Measurements from ENCODE around the gene PRKCE. TPM values are rescaled to one million over a fixed set of nuclear protein-coding genes. Genes with fewer than 3 reads are reported as not detected.
A peak's percentile ranks its signal among the peaks of the same experiment; 100 is the strongest.
"Not testable (repeated sequence)": the region's sequence is repeated elsewhere in the genome, so short reads cannot be mapped to it uniquely, and the experiment has no call there.

PRKCE gene
- polyA plus RNA-seq, 3 donors: 8.3 to 9.2 (median 8.7) TPM

GRCh38 chr2:45851111-45851510 is 199.6 kb downstream of the PRKCE start:
- DNase-seq (ENCODE audit: low read depth in 3 of 3, low spot score in 2 of 3): no peak

DNA sequence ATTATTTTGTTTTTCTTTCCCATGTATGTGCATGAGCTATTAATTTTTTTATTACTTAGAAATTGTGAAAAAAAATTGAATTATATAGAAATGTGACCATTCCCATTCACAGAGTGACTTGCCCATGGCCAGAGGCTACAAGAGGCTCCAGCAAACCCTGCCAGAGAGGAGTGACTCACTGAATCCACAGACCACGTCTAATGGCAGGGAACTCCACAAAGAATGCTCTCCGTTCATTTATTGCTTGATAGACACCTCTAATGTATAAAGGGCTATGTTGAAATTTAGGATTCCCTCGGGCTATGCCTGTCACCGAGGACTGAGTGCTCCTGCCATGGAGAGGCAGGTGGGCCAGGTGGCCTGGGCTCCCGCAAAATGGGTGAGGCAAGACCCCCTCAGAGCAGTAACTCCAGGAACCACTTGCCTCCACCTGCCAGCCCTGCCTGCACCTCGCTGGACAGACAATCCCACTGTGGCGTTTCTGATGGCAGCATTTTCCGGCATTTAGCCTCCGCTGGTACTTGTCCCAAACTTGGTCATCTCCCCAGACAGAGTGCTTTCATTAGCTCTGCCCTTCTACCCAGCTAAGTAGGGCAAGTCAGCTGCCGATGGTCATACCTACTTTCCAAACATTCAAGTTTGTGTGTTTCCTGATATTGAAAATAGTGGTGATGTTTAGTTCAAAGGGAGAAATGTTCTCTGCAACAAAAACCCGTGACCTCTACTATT is 200.3 kb downstream of the PRKCE start:
- no peak for DNase-seq (ENCODE audit: low read depth in 3 of 3, low spot score in 2 of 3)

GRCh38 chr2:45852450-45853150 is 201.1 kb downstream of the PRKCE start:
- DNase-seq (ENCODE audit: low read depth in 3 of 3, low spot score in 2 of 3): no peak

DNA sequence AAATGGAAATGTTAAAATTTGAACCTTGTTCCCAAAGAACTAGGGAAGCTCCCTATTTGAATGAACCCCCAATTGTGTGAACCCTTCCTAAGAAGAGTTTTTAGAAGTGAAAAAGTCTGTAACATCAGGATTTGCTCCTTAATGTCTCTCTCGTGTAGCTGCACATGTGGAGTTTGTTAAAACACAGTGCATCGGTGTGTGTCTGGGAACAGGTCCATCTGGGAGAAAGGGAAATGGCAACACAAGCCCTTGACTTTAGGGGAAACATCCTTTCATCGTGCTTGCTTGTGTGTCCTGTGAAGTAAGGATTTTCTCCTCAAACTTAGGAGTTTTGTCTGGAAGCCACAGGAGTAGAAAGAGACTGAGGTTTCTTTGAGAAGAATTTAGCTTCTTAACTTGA is 203.9 kb downstream of the PRKCE start:
- DNase-seq (ENCODE audit: low read depth in 3 of 3, low spot score in 2 of 3): no peak

- no peak for DNase-seq (ENCODE audit: low read depth in 3 of 3, low spot score in 2 of 3)
Measured at GRCh38 chr2:45856391-45857274, 205.2 kb downstream of the PRKCE start.

DNA sequence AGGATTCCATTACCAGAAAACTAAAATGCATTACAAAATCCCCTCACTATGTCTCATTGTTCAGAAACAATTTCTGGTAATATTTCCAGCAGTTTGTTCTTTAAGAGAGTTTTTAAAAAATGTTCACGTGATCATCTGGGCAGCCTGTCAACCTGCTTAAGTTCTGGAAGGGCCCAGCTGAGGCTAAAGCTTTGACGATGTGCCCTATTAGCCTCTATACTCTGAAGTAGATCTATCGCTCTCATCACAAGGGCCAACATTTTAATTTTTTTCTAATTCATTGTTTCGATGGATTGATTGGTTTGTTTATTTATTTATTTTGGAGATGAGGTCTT is 205.8 kb downstream of the PRKCE start:
- DNase-seq (ENCODE audit: low read depth in 3 of 3, low spot score in 2 of 3): no peak

GRCh38 chr2:45857867-45858520 is 206.5 kb downstream of the PRKCE start:
- no peak for DNase-seq (ENCODE audit: low read depth in 3 of 3, low spot score in 2 of 3)

GRCh38 chr2:45858872-45859271 is 207.4 kb downstream of the PRKCE start:
- DNase-seq (ENCODE audit: low read depth in 3 of 3, low spot score in 2 of 3): not testable (repeated sequence)

- no peak for DNase-seq (ENCODE audit: low read depth in 3 of 3, low spot score in 2 of 3)
Measured at GRCh38 chr2:45859682-45860081, 208.2 kb downstream of the PRKCE start.

GRCh38 chr2:45860136-45861121 is 209.0 kb downstream of the PRKCE start:
- peak; percentile 52 to 61 (median 57) for DNase-seq (ENCODE audit: low read depth in 3 of 3, low spot score in 2 of 3)

DNA sequence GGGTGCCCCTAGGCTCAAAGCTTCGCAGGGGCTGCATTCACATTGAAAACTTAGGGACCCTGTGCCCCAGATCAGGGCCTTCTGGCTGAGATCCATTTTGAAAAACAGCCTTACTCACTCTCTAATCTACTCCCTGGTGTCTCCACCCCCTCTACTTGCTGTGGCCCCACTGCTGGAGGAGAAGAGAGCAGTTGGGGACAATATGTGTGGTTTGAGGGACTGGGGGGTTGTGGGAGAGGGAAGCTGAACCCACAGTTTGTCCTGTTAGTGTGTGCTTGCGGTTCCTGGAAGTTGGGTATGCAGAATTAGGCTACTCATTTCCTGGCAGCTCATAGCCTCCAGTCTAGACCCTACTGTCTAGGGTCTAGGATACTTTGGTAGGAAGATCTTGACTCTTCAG is 211.4 kb downstream of the PRKCE start:
- DNase-seq (ENCODE audit: low read depth in 3 of 3, low spot score in 2 of 3): no peak

GRCh38 chr2:45864121-45864520 is 212.6 kb downstream of the PRKCE start:
- DNase-seq (ENCODE audit: low read depth in 3 of 3, low spot score in 2 of 3): no peak

- DNase-seq (ENCODE audit: low read depth in 3 of 3, low spot score in 2 of 3): no peak
Measured at GRCh38 chr2:45867349-45867748, 215.9 kb downstream of the PRKCE start.

- DNase-seq (ENCODE audit: low read depth in 3 of 3, low spot score in 2 of 3): no peak
Measured at GRCh38 chr2:45867800-45868199, 216.3 kb downstream of the PRKCE start.

DNA sequence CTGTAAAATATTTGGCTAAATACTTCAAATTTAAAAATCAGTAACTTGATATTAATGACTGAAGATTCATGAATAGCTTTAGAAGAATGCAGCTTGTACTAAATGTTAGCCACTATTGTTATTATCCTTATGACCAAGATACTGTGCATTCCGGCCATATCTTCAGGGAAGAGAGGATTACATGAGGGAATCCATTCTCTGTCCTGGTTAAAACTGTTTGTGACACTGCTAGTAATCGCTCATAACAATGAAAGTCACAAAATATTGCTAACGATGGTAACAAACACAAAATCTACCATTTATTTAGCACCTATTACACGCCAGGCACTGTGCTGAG is 217.7 kb downstream of the PRKCE start:
- DNase-seq (ENCODE audit: low read depth in 3 of 3, low spot score in 2 of 3): no peak

- DNase-seq (ENCODE audit: low read depth in 3 of 3, low spot score in 2 of 3): no peak
Measured at GRCh38 chr2:45871025-45871424, 219.6 kb downstream of the PRKCE start.

DNA sequence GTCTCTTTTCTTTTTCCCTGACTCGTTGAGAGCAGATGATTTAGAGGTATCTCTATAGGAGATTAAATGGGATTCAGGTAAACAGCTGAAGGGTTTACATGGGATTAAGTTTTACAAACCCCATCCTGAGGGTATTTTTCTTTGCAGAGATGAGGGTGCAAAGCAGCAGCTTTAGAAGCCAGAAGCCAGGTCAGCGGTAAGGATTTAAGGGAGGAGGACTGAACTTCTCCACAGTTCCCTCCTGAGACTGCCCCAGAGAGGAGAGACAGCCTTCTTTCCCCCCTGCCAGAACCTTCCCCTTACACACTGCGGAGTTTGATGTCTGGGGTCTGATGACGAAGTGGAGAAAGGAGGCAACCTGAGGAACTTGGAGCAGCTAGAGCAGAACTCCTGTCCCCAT is 220.1 kb downstream of the PRKCE start:
- no peak for DNase-seq (ENCODE audit: low read depth in 3 of 3, low spot score in 2 of 3)

GRCh38 chr2:45872211-45872610 is 220.7 kb downstream of the PRKCE start:
- DNase-seq (ENCODE audit: low read depth in 3 of 3, low spot score in 2 of 3): no peak

GRCh38 chr2:45874344-45874743 is 222.9 kb downstream of the PRKCE start:
- no peak for DNase-seq (ENCODE audit: low read depth in 3 of 3, low spot score in 2 of 3)

DNA sequence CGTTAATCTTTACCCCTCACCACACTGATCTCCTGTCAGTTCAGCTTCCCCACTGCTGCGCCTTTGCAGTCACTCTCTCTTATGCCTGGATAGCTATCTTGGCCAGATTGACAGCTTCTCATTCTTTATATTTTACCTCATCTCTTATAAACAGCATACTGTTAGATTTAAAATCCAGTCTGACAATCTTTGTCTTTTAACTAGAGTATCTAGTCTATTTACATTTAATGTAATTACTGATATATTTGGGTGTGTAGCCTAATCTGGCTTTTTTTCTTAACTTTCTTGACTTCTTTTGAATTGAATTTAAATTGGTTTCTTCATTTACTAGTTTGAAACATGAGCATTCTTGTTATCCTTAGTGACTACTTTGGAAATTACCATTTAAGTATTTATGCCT is 225.1 kb downstream of the PRKCE start:
- DNase-seq (ENCODE audit: low read depth in 3 of 3, low spot score in 2 of 3): no peak
